Right lobe of liver (tissue), 6 donors: ENCODE data around the gene DIP2C. TPM values are rescaled to one million over a fixed set of nuclear protein-coding genes. Genes with fewer than 3 reads are reported as not detected.

Source experiments
- ATAC-seq, 4 donors: fragments of 200-7000 bp; cut with Tn5 transposase; one replicate each; pipeline ENCODE4 v1.9.1; 2020; ENCODE audit warnings: mild to moderate bottlenecking in 4 of 4, moderate library complexity in 4 of 4
- DNase-seq, 3 donors: peaks; one replicate each; pipeline ENCODE4 v3.0.0-alpha.2; 2020
- H3K27ac ChIP-seq, 3 donors: fragments of 200-600 bp; one replicate each; pipeline ENCODE4 v1.8.0; 2022
- H3K27me3 ChIP-seq, 2 donors: fragments of 200-600 bp; one replicate each; pipeline ENCODE4 v1.8.0; 2022
- H3K36me3 ChIP-seq, 4 donors: fragments of 200-600 bp; sonication (generic) in 1 of 4; one replicate each; pipeline versions ENCODE4 v1.5.1 to v1.8.0; 2017 to 2022; ENCODE audit warnings: control low read depth in 1 of 4
- H3K4me1 ChIP-seq, 4 donors: fragments of 200-600 bp; sonication (generic) in 1 of 4; one replicate each; pipeline versions ENCODE4 v1.5.1 to v1.8.0; 2017 to 2022; ENCODE audit warnings: control low read depth in 1 of 4
- H3K4me3 ChIP-seq, 3 donors: fragments of 200-600 bp; one replicate each; pipeline ENCODE4 v1.8.0; 2022
- H3K9me3 ChIP-seq, 4 donors: fragments of 200-600 bp; sonication (generic) in 1 of 4; one replicate each; pipeline versions ENCODE4 v1.5.1 to v1.8.0; 2017 to 2022; ENCODE audit warnings: control low read depth in 1 of 4
- CTCF ChIP-seq, 4 donors: fragments of 200-600 bp in 3 of 4; fragments of 450-650 bp in 1 of 4; IDR thresholded peaks; one replicate each; pipeline versions ENCODE4 v1.5.1 to v1.8.0; 2016 to 2022; ENCODE audit warnings: antibody characterized with exemption in 4 of 4, mild to moderate bottlenecking in 2 of 4
- POLR2A ChIP-seq: fragments of 450-650 bp; IDR thresholded peaks from one replicate; pipeline ENCODE4 v1.6.1; 2017; ENCODE audit warnings: antibody characterized with exemption, mild to moderate bottlenecking
- WGBS: methylation state at CpG from one replicate; pipeline ENCODE4 v1.1.6; 2018; ENCODE audit warnings: low coverage, low lambda C conversion rate; ENCODE audit not compliant: insufficient coverage; ENCODE audit errors: missing lambda C conversion rate; 5-methylcytosine and 5-hydroxymethylcytosine counted together
- intact Hi-C, 2 donors: fragments of 100-400 bp; cut with DNase I; formaldehyde crosslinking; loops; one replicate each; pipeline versions ENCODE4 v1.11.2 to v1.14.1; 2022
- total RNA-seq, 6 experiments: library from RNA; depleted of rRNA in 2 of 6; stranded (reverse); fragments of >200 nt in 2 of 6; fragmentation: NEBNext Ultra II Directional in 3 of 6; extraction: Animal tissue kit (Norgen Biotek cat#: 25700) in 3 of 6; gene quantifications; one replicate each; pipeline versions ENCODE4 v1.1.0 to v1.2.4, GENCODE V29; 2016 to 2023
- donor health status: DM: no; HTN: yes; CAD: no.
- donor health status: DM: no; HTN: no; CAD: no.
- donor health status: DM: no; HTN: no; CAD: no.
- donor health status: DM: no; HTN: yes; CAD: no.
- donor health status: DM: no; HTN: yes; CAD: no.

Gene DIP2C
- total RNA-seq, 6 experiments from 2014 or later: 8.0 to 13.5 (median 11.7) TPM

GRCh38 chr10:555682-556350 lies 133.7 kb downstream of the DIP2C start:
- Histone ChIP-seq H3K36me3 (no peaks in the 10 kb centered on the region), H3K27ac (no peak overlapping the region), H3K9me3 (no peaks in the 10 kb centered on the region), H3K4me1 (peaks cover 0 to 5% (median 0%) of the 10 kb centered on the region in 4 donors), H3K27me3 (no peaks in the 10 kb centered on the region), H3K4me3 (no peak overlapping the region)
- ATAC-seq: no peak
- WGBS: 65% methylated on average over 12 of the region's 27 CpGs
- DNase-seq: no peak
- intact Hi-C loops: no loop called here
- TF ChIP-seq CTCF (IDR thresholded peaks at IDR 0.05) (no peak), POLR2A (no peak)

- Histone ChIP-seq H3K9me3 (no peaks in the 10 kb centered on the region), H3K4me1 (peaks cover 0 to 2% (median 0%) of the 10 kb centered on the region in 4 donors), H3K4me3 (no peak overlapping the region), H3K27me3 (no peaks in the 10 kb centered on the region), H3K36me3 (no peaks in the 10 kb centered on the region), H3K27ac (no peak overlapping the region)
- WGBS: 83% methylated on average over 12 of the region's 12 CpGs
- TF ChIP-seq POLR2A (no peak), CTCF (IDR thresholded peaks at IDR 0.05) (no peak)
- ATAC-seq (no peak), DNase-seq (no peak)
- intact Hi-C loops: no loop called here
These were observed 134.2 kb downstream of the DIP2C start for GRCh38 chr10:555281-555680.

- WGBS: no CpG with 5 or more reads among the region's 8 CpGs
- H3K27me3 ChIP-seq: no peaks in the 10 kb centered on the region
- H3K36me3 ChIP-seq: no peaks in the 10 kb centered on the region
- no peak for TF ChIP-seq CTCF (IDR thresholded peaks at IDR 0.05)
- H3K27ac ChIP-seq: no peak overlapping the region
- intact Hi-C loops: no loop called here
- DNase-seq (no peak), ATAC-seq (no peak)
- H3K9me3 ChIP-seq: no peaks in the 10 kb centered on the region
- no peak overlapping the region for H3K4me3 ChIP-seq
- no peaks in the 10 kb centered on the region for H3K4me1 ChIP-seq
These were observed 135.2 kb downstream of the DIP2C start for GRCh38 chr10:554182-554848.

GRCh38 chr10:553233-553632 lies 136.2 kb downstream of the DIP2C start:
- TF ChIP-seq POLR2A (no peak), CTCF (IDR thresholded peaks at IDR 0.05) (no peak)
- ATAC-seq (no peak), DNase-seq (no peak)
- Histone ChIP-seq H3K27ac (no peak overlapping the region), H3K4me1 (no peaks in the 10 kb centered on the region), H3K4me3 (no peak overlapping the region), H3K36me3 (no peaks in the 10 kb centered on the region), H3K27me3 (no peaks in the 10 kb centered on the region), H3K9me3 (no peaks in the 10 kb centered on the region)
- intact Hi-C loops: no loop called here
- WGBS: 88% methylated on average over 4 of the region's 5 CpGs
